GM18511 (cell line): ENCODE results near the gene WIZ.
"Not testable (repeated sequence)": the region's sequence is repeated elsewhere in the genome, so short reads cannot be mapped to it uniquely, and the experiment has no call there.

Experiments
- ATAC-seq: cut with Tn5 transposase; IDR thresholded peaks from one replicate; pipeline ENCODE4 v1.9.1; 2021; ENCODE audit warnings: mild to moderate bottlenecking, moderate library complexity; ENCODE audit not compliant: unreplicated experiment

The WIZ gene, protein sequence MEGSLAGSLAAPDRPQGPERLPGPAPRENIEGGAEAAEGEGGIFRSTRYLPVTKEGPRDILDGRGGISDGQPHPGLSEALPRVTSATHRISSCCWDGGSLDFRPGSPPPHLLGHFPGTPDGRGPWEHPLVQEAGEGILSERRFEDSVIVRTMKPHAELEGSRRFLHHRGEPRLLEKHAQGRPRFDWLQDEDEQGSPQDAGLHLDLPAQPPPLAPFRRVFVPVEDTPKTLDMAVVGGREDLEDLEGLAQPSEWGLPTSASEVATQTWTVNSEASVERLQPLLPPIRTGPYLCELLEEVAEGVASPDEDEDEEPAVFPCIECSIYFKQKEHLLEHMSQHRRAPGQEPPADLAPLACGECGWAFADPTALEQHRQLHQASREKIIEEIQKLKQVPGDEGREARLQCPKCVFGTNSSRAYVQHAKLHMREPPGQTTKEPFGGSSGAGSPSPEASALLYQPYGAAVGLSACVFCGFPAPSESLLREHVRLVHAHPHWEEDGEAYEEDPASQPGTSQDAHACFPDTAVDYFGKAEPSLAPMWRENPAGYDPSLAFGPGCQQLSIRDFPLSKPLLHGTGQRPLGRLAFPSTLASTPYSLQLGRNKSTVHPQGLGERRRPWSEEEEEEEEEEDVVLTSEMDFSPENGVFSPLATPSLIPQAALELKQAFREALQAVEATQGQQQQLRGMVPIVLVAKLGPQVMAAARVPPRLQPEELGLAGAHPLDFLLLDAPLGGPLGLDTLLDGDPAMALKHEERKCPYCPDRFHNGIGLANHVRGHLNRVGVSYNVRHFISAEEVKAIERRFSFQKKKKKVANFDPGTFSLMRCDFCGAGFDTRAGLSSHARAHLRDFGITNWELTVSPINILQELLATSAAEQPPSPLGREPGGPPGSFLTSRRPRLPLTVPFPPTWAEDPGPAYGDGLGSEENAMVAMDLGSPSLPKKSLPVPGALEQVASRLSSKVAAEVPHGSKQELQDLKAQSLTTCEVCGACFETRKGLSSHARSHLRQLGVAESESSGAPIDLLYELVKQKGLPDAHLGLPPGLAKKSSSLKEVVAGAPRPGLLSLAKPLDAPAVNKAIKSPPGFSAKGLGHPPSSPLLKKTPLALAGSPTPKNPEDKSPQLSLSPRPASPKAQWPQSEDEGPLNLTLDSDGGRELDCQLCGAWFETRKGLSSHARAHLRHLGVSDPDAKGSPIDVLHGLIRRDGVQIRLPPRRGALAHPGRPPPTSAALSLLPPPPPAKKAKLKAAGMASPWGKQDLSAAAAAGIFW (N-terminal part only)

DNA sequence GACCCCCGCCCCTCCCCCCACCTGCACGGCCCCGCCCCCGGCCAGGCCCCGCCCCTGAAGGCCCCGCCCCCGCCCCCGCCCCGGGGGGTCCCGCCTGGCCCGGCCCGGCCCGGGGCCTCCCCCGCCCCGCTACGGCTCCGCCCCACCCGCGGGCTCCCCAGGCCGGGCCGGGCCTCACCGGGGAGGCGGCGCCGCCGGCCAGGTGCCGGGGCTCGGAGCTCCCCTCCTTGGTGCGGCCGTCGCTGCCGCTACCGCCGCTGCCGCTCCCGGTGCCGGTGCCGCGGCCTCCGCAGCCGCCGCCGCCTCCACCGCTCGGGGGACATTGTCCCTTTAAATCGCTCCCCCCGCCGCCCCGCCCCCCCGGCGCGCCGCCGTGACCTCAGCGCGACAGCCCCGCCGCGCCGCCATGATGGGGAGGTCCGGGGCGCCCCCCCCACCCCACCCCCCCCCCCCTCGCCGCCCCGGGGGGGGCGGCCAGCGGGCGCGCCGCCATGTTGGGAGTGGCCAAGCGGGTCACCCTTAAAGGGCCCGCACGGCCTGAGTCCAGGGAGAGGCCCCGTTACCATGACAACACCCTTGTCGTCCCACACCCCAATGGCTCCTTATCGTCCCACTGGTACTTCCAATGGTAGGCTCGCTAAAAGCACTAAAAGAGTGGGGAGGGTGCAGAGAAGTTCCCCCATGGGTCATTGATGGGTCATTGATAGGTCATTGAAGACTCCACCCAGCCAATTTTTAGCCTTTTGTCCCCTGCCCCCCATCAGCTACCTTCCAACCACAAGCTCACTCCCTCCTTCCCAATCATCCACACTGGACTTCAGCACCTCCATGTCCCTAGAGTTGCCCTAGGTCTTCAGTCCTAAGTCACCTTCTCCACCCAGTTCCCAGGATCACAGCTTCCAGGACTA, at the start of gene WIZ:
Gene WIZ (minus strand): TSS at position 337 of the 908 bp plus-strand sequence. CDS start 1,649 bp downstream, outside the sequence.
- peak; percentile 49 for ATAC-seq

DNA sequence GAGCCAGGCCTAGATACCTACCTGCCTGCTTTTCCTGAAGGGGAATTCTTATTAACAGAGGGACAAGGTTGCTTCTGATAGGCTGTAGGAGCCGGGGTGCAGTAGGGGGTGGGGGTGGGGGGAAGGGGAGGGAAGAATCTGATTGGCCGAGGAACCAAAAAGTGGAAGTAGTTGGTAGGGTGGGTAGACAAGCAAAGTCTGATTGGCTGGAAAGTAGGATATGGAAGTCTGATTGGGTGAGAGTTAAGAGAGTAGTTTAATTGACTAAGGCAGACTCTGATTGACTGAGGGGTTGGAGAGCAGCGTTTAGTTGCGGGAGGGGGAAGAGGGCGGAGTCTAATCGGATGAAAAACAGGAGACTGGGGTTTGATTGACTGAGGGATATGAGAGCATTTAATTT, 49.2 kb upstream of the WIZ start:
- ATAC-seq, result no peak

DNA sequence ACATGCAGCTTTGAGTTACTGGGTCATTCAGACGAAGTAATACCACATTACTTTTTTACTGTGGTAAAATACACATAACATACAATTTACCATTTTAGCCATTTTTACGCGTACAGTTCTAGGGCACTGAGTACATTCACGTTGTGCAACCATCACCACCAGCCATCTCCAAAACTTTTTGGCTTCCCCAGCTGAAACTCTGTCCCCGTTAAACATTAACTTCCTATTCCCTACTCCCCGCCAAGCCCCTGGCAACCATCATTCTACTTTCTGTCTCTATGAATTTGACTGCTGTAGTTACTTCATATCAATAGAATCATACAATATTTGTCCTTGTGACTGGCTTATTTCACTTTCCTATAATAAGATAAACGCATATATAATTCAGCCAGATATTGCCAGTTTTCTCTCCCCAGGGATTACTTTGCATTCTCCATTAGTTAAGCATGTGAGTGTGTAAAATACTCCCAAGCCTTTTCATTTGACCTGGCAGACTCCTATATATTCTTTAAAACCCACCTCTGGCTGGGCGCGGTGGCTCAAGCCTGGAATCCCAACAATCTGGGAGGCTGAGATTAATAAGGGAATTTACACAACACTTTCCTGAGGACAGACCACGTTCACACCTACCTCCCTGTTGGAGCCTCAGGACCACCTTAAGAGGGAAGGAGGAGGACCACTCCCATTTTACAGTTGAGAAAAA, 48.6 kb upstream of the WIZ start:
- no peak for ATAC-seq

DNA sequence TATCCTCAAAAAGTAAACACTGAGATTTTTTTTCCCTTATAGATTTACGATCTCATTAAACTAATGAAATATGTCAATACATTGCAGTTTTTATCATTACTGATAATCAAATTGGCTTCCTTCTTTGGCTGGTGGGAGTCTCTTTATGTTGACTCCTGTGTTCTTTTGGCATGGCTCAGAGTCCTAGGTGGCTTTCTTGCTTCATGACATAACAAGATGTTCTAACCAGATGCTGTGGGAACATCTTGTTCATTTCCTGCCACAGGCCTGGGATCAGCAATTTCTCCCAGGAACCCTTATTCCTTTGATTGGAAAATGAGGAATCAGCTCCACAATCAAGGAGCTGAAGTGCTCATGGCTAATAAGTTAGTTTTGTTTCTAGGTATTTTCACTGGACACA, 45.4 kb upstream of the WIZ start:
- no peak for ATAC-seq

DNA sequence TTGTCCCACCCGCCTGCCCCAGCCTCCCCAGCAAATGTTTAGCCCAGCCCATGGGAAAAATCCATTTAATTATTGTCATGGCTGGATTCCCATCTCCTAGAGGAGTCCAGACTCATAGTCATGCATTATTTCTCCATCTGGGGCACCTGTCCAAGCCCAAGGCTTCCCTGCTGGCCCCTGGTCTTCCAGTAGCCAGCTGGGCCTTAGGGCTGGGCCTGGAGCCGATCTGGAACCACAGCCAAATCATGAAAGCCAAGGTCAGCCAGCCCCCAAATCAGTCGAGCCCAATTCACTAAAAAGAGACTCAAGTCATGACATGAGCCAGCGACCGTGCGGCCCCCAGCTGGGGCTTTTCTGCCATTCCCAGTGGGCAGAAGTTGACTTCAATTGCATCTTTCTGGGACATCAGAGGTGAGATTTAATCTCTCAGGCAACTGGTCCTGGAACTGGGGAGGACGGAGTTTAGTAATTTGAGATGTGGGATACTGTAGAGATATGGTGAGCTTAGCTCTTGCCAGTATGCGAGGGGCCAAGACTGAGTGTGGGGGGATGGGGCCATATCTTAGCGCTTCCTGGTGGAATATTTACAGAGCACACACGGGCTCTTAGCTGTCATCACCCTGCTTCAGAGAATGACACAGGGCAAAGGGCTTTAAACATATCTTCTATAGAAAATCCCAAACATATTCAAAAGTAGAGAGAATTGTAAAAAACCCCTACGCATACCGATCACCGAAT, 38.9 kb upstream of the WIZ start:
- no peak for ATAC-seq

- no peak for ATAC-seq
Observed at GRCh38 chr19:15487038-15487437, 37.3 kb upstream of the WIZ start.

DNA sequence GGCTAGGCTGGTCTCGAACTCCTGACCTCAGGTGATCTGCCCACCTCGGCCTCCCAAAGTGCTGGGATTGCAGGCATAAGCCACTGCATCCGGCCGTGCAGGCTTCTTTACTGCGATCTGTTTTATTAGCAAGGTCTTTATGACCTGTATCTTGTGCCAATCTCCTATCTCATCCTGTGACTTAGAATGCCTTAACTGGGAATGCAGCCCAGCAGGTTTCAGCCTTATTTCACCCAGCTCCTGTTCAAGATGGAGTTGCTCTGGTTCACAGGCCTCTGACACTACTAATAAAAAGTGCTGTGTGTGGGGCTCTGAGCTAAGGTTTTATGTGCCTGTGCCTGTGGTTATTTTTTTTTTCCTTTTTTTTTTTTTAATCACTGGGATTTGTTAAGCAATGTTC, 36.0 kb upstream of the WIZ start:
- ATAC-seq, result not testable (repeated sequence)

DNA sequence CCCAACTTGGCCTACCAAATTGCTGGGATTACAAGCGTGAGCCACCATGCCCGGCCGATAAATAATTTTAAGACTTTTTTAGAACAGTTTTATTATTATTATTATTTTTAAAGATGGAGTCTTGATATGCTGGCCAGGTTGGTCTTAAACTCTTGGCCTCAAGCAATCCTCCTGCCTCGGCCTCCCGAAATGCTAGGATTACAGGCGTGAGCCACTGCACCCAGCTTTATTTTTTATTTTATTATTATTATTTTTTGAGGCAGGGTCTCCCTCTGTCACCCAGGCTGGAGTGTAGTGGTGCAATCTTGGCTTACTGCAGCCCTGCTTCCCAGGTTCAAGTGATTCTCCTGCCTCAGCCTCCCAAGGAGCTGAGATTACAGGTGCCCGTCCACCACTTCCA, 31.2 kb upstream of the WIZ start:
- ATAC-seq, result not testable (repeated sequence)

GRCh38 chr19:15479391-15480345, 29.9 kb upstream of the WIZ start, which contains the start of gene PGLYRP2:
Gene PGLYRP2 (minus strand): TSS chr19:15479501. CDS start chr19:15479371, 130 bp downstream.
- no peak for ATAC-seq

GRCh38 chr19:15476325-15476724, 26.6 kb upstream of the WIZ start:
- no peak for ATAC-seq

DNA sequence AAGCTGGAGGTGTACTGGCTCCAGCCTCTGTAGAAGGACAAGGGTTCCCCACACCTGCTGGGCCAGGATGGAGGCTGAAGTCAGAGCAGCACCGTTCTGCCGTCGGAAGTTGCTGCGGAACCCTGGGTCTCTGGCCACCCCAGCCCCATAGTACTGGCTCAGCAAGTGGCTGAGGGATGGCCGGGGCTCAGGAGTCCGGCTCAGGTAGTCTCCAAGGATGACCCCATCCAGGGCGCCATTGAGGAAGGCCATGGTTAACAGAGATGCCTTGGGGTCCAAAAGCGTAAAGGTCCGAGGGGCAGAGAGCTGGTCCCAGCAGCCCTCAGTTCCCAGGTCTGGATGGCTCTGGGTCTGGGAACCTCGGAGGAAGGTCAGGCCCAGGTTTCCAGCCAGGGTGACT, 25.9 kb upstream of the WIZ start:
- ATAC-seq, result no peak

DNA sequence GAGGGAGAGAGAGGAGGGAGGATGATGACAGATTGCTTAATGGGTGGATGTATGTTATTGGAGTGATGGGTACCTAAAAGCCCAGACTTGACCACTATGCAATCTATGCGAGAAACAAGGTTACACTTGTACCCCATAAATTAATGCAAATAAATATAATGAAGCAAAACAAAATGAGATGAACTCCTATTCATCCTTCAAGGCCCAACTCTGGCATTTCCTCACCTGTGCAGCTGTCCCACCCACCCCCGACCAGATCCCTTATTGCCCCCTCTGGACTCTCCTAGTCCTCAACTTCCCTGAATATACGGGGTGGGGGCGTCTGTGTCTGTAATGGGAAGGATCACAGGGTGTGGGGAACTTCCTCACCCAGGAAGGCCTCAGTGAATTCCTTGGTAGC, 25.4 kb upstream of the WIZ start:
- ATAC-seq, result no peak

DNA sequence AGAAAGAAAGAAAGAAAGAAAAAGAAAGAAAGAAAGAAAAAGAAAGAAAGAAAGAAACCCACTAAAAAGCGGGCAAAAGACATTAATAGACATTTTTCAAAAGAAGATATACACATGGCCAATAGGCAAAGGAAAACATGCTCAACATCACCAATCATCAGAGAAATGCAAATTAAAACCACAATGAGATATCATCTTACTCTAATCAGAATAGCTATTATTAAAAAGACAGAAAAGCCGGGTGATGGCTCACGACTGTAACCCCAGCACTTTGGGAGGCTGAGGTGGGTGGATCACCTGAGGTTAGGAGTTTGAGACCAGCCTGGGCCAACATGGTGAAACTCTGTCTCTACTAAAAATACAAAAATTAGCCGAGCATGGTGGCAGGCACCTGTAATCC, 24.1 kb upstream of the WIZ start:
- ATAC-seq, result not testable (repeated sequence)

DNA sequence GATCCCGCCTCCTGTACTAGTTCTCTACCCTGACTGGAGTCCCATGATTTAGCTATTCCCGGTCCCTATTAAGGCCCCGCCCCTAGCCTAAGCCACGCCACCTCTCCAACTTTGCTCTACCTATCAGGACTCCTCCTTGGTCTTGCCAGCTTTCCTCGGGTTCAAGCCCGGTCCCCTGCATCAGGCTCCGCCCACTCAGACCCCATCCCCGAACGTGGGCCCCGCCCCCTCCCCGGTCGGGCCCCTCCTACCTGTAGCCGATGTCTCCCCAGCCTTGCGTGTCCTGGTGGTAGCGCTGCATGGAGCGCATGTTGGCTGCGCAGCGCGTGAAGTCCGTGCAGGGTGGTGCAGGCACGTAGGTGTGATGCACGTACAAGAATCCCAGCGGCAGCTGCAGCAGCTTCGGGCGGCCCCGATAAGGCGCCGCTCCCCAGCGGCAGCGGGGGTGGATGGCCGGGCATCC, 21.9 kb upstream of the WIZ start:
- no peak for ATAC-seq

DNA sequence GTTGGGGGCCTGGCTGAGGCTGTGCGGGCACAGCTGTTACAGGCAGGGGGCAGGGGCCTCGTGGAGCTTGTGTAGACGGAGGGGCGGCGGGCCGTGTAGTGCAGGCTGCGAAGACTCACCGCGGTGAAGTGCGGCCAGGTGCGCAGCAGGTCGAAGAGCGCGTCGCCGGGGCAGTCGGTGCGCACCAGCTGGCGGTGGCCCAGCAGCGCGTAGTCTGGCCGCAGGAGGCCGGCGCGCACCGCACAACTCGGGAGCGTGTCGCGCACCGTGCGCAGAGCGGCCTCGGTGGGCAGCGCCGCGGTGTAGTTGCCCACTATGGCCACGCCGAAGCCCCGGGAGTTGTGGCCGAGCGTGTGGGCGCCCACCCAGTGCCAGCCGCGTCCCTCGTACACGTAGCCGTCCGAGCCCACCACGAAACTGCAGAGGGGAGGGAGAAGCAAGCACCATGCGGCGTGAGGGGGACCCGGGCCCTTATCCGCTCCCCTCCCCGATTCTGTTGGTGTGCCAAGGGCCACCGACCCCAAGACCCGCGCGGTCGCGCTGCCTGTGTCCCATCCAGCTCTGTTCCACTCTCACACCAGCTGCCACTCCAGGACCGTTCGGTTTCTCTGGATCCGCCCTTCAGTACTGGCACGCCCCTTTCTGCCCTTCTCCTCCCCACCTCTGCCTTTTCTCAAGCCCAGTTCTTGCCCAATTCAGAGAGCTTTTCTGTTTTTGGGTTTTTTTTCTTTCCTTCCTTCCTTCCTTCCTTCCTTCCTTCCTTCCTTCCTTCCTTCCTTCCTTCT, 19.9 kb upstream of the WIZ start:
- no peak for ATAC-seq

DNA sequence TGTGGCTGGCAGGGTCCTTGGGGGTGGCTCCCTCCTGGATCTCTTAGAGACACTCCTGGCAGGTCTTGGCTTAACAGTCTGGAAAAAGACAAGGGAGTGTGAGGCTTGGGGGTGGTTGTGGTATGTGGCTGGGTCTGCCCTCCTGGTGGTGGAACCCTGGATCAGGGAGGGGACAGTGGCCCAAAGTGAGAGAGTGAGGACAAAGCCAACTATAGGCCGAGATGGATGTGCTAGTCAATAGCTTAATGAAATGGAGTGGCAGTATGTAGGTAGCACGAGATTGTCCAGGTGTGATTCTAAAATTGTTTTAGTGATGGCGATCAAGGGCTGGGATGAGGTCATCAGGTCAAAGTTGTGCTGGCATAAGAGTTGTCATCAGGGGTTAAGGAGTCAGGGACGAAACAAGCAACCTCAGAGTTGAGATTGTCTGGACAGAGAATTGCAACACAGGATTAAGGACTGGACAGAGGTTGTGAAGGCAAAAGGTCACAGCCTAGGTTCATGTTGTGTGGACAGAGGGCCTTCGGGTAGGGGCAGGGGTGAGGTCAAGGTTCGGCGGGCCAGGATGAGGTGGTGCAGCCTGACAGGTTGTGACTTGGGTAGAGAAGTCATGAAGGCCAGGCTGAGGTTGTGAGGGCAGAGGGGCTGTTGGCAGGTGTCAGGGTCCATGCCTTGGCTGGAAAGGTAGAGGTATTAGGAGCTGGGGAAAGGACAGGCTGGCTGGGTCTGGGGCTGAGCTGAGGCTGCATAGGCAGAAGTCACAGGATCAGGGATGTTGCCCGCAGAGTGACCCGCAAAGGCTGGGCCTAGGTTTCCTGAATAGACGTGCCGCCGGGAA, 19.1 kb upstream of the WIZ start:
- ATAC-seq, result no peak
